KMS-11 (cell line): ENCODE data around the gene BDH1.

Experiments used
- H2AFZ ChIP-seq: fragments of 200-600 bp; sonication (generic); 2 replicates; pipeline ENCODE4 v1.6.1; 2016; ENCODE audit warnings: antibody characterized with exemption, mixed run types, low read depth
- H3K27ac ChIP-seq: fragments of 200-600 bp; sonication (generic); 2 replicates; pipeline ENCODE4 v1.6.1; 2016; ENCODE audit warnings: mild to moderate bottlenecking, mixed run types
- H3K27me3 ChIP-seq: fragments of 200-600 bp; sonication (generic); 2 replicates; pipeline ENCODE4 v1.6.1; 2017; ENCODE audit warnings: mild to moderate bottlenecking, low read depth, mixed run types, moderate library complexity; ENCODE audit not compliant: insufficient read depth
- H3K36me3 ChIP-seq: fragments of 200-600 bp; sonication (generic); 2 replicates; pipeline ENCODE4 v1.6.1; 2017; ENCODE audit warnings: mild to moderate bottlenecking, mixed run types; ENCODE audit not compliant: insufficient read depth
- H3K4me1 ChIP-seq: fragments of 200-600 bp; sonication (generic); 2 replicates; pipeline ENCODE4 v1.6.1; 2016; ENCODE audit warnings: mild to moderate bottlenecking, low read depth, mixed run types; ENCODE audit not compliant: poor library complexity, severe bottlenecking
- H3K4me2 ChIP-seq: fragments of 200-600 bp; sonication (generic); 2 replicates; pipeline ENCODE4 v1.7.0; 2016; ENCODE audit warnings: mild to moderate bottlenecking, mixed run types
- H3K4me3 ChIP-seq: fragments of 200-600 bp; sonication (generic); IDR thresholded peaks from 2 replicates; pipeline ENCODE4 v1.6.1; 2017; ENCODE audit warnings: low read depth, low read length, mixed read lengths; ENCODE audit not compliant: insufficient read depth
- H3K79me2 ChIP-seq: fragments of 200-600 bp; sonication (generic); 2 replicates; pipeline ENCODE4 v1.6.1; 2016; ENCODE audit warnings: low read depth, mixed run types; ENCODE audit not compliant: insufficient read depth
- H3K9ac ChIP-seq: fragments of 200-600 bp; sonication (generic); 2 replicates; pipeline ENCODE4 v1.6.1; 2016; ENCODE audit warnings: mild to moderate bottlenecking, mixed run types
- H4K20me1 ChIP-seq: fragments of 200-600 bp; sonication (generic); 2 replicates; pipeline ENCODE4 v1.6.1; 2016; ENCODE audit warnings: mild to moderate bottlenecking, mixed run types; ENCODE audit not compliant: insufficient read depth
- TF ChIP-seq, protein P1 (sequence below): fragments of 200-600 bp; sonication (generic); conservative IDR thresholded peaks from 2 replicates; pipeline ENCODE4 v1.6.1; 2017; ENCODE audit warnings: low read depth, mild to moderate bottlenecking, antibody characterized with exemption, low read length, moderate library complexity, mixed read lengths

Gene BDH1

DNA sequence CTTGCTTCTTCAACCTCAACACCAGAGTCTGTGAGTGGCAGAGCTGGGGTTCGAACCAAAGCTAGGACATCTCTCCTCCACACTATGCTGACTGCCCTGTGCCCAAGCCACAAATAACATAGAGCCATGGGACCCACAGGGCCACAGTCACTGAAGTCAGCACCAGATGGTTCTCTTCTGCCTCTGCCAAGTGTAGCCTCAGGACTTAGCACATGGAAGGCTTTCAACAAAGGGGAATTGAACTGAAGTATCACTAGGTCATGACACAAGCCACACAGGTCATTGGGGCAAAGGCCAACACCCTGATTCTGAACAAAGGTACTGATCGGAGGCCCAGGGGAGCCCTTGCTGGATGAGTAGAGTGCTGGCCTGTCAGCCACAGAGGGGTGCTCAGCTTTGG lies 83.6 kb downstream of the BDH1 start:
- TF ChIP-seq, protein P1, sequence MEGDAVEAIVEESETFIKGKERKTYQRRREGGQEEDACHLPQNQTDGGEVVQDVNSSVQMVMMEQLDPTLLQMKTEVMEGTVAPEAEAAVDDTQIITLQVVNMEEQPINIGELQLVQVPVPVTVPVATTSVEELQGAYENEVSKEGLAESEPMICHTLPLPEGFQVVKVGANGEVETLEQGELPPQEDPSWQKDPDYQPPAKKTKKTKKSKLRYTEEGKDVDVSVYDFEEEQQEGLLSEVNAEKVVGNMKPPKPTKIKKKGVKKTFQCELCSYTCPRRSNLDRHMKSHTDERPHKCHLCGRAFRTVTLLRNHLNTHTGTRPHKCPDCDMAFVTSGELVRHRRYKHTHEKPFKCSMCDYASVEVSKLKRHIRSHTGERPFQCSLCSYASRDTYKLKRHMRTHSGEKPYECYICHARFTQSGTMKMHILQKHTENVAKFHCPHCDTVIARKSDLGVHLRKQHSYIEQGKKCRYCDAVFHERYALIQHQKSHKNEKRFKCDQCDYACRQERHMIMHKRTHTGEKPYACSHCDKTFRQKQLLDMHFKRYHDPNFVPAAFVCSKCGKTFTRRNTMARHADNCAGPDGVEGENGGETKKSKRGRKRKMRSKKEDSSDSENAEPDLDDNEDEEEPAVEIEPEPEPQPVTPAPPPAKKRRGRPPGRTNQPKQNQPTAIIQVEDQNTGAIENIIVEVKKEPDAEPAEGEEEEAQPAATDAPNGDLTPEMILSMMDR, result no peak
- Histone ChIP-seq H3K79me2 (no peaks in the 10 kb centered on the region), H2AFZ (no peak overlapping the region), H3K27ac (no peak overlapping the region), H3K4me2 (no peak overlapping the region), H3K36me3 (no peaks in the 10 kb centered on the region), H3K27me3 (no peaks in the 10 kb centered on the region), H3K9ac (no peak overlapping the region), H3K4me1 (no peaks in the 10 kb centered on the region), H4K20me1 (no peaks in the 10 kb centered on the region), H3K4me3 (no peak overlapping the region)

- no peak overlapping the region for H3K4me2 ChIP-seq
- H3K79me2 ChIP-seq, result no peaks in the 10 kb centered on the region
- H4K20me1 ChIP-seq, result no peaks in the 10 kb centered on the region
- H3K9ac ChIP-seq, result no peak overlapping the region
- no peaks in the 10 kb centered on the region for H3K27me3 ChIP-seq
- H2AFZ ChIP-seq, result no peak overlapping the region
- no peak overlapping the region for H3K4me3 ChIP-seq
- H3K4me1 ChIP-seq, result no peaks in the 10 kb centered on the region
- no peaks in the 10 kb centered on the region for H3K36me3 ChIP-seq
- no peak overlapping the region for H3K27ac ChIP-seq
- TF ChIP-seq, protein P1, result no peak
Observed at GRCh38 chr3:197471221-197472010, 84.4 kb downstream of the BDH1 start.

DNA sequence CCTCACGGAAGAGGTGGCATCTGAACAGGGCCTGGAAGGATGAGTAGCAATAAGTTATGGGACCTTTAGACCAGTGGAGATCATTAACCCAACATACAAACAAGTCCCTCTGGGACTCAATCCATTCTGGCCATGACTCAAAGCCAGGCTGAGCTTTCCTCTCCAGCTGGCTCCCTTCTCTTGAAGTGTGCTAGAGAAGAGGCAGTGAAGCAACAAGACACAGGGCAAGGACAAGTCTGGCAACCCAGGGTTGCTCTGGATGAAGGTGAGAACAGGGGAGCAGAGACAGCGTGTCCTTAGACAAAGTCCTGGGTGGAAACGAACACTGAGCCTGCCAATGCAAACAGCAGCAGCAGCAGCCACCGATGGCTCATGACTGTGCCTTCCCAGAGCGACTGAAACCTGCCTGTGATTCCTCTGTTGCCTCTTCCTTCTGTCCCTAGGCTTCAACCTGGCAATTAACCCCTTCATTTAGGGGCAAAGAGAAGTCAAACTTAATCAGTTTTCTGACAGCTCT lies 86.8 kb downstream of the BDH1 start:
- Histone ChIP-seq H3K79me2 (no peaks in the 10 kb centered on the region), H4K20me1 (no peaks in the 10 kb centered on the region), H2AFZ (no peak overlapping the region), H3K27ac (no peak overlapping the region), H3K4me3 (no peak overlapping the region), H3K4me1 (no peaks in the 10 kb centered on the region), H3K9ac (no peak overlapping the region), H3K27me3 (no peaks in the 10 kb centered on the region), H3K36me3 (no peaks in the 10 kb centered on the region), H3K4me2 (no peak overlapping the region)
- TF ChIP-seq, protein P1, result no peak

GRCh38 chr3:197468167-197468566 lies 87.6 kb downstream of the BDH1 start:
- Histone ChIP-seq H3K4me2 (no peak overlapping the region), H3K79me2 (no peaks in the 10 kb centered on the region), H3K4me1 (no peaks in the 10 kb centered on the region), H3K27me3 (no peaks in the 10 kb centered on the region), H2AFZ (no peak overlapping the region), H3K9ac (no peak overlapping the region), H4K20me1 (no peaks in the 10 kb centered on the region), H3K36me3 (no peaks in the 10 kb centered on the region), H3K4me3 (no peak overlapping the region), H3K27ac (no peak overlapping the region)
- TF ChIP-seq, protein P1, result no peak
